ENCODE results near the gene ARRB1.
A peak's percentile ranks its signal among the peaks of the same experiment; 100 is the strongest.
"Not testable (repeated sequence)": the region's sequence is repeated elsewhere in the genome, so short reads cannot be mapped to it uniquely, and the experiment has no call there.

Gene ARRB1

DNA sequence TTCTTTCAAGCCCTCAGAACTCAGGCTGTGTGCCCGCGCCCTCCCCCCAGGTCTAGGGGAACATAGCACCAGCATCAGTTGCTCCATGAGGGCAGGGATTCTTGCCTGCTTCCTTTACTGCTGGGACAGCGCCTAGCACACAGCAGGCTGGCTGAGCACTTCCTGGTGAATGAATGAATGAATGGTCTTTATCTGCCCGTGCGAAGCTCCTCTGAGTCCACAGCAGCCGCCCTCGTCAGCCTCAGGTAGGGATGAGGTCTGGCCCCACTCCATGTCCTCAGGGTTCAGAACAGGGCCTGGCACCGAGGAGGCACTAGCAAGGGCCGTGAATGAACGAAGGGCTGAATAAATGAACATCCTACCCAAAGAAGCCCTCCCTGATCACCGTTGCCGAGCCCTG, 27.3 kb downstream of the ARRB1 start:
- DNase-seq (ENCODE audit: low spot score), result no peak

DNA sequence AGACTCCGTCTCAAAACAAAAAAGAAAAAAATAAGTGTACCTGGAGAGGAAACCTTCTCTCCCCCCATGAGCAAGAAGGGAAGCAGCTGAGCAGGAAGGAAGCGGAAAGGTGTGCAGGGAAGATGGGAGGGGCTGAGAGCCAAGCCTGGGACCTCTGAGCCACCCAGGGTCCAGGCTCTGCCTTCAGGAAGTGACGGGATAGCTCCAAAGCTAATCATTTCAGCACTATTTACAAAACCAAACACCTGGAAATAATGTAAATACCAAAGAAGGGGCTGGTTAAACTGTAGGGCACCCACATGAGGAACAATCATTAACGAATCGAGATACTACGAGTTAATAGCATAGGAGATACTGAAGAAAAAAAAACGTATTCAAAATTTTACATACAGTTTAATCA, 27.9 kb downstream of the ARRB1 start:
- no peak for DNase-seq (ENCODE audit: low spot score)

GRCh38 chr11:75320643-75321042, 30.8 kb downstream of the ARRB1 start:
- DNase-seq (ENCODE audit: low spot score), result no peak

DNA sequence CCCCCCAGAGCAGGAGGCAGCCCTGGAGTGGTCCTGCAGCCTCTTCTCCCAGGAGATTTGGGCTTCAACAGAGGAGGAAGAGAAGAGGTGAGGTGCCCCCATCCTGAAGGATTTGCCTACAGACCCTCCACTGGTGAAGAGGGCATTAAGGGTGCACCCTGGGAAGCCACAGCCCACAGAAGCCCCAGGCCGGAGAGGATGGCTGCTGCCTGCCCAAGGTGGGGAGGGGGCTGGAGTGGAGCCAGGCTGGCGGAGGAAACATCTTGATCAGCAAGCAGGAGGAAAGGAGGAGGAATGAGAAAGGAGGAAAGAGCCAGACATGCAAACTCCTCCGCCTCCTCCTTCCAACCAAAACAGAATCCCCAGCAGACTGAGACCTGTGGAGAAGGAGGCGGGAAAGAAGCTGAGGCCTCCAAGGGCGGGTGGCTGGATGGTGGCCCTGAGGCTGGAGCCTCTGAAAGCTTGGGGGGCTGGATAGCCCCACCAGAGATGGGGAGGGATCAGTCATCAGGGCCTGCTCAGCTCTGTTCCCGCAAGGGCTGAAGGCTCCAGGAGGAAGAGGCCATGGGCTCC, 31.3 kb downstream of the ARRB1 start:
- no peak for DNase-seq (ENCODE audit: low spot score)

- no peak for DNase-seq (ENCODE audit: low spot score)
Observed at GRCh38 chr11:75319035-75319877, 32.2 kb downstream of the ARRB1 start.

GRCh38 chr11:75317446-75318122, 33.9 kb downstream of the ARRB1 start:
- no peak for DNase-seq (ENCODE audit: low spot score)

- DNase-seq (ENCODE audit: low spot score), result no peak
Observed at GRCh38 chr11:75315439-75315805, 36.0 kb downstream of the ARRB1 start.

GRCh38 chr11:75314771-75315438, 36.6 kb downstream of the ARRB1 start:
- DNase-seq (ENCODE audit: low spot score), result no peak

DNA sequence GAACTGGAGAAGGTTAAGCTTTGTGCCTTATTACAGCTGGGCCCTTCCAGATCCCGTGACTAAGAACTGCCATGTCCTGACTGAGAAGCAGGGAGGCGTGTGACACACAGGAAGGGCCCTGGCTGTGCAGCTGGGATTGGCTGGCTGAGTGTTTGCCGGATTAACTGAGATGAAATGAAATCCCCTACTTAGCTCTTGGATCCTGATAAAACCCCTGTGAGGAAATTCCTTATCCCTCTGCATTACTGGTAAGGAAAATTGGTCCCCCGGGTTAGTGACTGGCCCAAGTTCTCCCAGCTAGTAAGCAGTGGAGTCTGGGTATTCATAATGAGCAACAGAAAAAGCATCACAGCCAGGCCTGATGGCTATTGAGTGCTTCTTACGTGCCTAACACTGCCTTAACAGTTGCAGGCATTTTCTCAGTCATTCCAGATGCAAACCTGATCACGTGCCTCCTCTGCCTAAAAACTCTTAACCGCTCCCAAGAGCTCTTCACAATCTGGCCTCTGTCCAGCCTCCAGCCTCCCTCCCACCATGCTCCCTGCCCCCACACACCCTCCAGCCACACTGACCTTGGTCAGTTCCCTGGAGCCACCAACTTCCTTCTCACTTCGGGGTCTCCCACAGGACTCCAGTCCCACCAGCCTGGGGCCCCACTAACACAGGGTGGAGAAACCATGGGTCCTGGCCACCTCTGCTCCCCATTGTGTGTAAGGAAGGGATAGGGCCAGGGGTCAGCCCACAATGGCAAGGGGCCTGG, 37.8 kb downstream of the ARRB1 start:
- peak; percentile 70 for DNase-seq (ENCODE audit: low spot score)

DNA sequence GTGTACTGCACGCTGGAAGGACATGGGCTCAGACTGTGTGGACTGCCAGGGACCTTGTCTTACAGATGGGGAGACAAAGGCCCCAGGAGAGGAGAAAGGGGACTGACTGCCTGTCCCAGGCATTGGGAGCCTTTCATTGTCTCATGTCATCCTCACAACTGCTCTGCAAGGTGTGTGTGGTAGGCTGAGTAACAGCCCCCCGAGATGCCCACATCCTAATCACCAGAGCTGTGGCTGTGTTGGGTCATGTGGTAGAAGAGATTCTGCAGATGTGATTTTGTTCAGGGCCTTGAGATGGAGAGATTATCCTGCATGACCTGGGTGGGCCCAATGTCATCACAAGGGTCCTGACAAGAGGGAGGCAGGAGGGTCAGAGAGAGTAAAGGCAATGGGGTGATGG, 39.1 kb downstream of the ARRB1 start:
- DNase-seq (ENCODE audit: low spot score), result no peak

DNA sequence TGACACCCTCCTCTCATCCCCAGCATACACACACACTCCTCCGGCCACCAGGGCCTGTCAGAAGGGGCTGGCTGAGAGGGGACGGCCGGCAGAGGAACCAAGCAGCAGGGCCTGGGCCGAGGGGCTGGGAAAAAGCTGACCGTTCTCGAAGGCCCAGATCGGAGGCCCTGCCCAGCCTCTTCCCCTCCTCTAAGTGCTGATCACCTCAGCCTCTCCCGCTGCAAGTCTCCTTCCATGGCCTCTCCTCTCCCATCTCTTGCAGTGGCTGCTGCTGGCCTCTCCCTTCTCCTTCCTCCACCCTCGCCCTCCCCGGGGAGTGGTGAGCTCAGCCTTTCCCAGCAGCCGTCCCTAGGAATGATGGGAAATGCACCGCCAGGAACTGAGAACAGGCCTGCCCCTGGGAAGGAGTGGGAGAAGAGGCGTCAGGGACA, 39.6 kb downstream of the ARRB1 start:
- peak; percentile 86 for DNase-seq (ENCODE audit: low spot score)

- no peak for DNase-seq (ENCODE audit: low spot score)
Observed at GRCh38 chr11:75308986-75309385, 42.5 kb downstream of the ARRB1 start.

DNA sequence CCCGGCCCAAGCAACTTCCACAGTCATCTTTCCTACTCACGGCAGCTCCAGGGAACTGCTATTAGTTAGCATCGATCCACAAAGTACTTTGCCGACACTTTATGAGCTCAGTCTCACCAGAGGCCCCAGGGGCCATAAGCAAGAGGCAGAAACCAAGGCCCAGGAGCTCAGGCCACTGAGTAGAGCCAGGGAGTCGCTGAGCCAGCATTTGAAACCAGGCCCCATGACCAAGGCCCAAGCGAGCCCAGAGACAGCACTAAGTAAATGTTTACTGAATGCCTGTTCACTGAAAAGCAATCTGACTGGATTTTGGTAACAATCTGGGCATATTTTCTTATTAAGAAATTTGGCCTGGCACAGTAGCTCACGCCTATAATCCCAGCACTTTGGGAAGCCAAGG, 43.3 kb downstream of the ARRB1 start:
- DNase-seq (ENCODE audit: low spot score), result no peak

DNA sequence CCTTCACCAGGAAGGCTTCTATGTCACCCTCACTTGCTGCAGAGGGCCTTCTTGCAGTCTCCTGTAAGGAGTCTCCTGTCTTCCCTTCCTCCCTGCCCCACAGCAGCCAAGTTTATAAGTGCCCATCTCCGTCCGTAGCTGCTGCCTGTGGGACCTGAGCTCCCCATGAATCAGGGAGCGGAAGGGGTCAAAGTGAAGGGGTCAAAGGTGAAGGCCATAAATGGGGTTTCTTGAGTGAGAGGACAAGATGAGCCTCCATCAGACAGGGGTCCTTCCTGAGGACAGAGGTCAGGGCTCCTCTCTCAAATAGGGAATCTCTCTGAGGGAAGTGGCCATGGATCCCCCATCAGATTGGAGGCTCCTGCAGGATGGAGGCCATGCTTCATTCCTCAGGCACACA, 44.4 kb downstream of the ARRB1 start:
- no peak for DNase-seq (ENCODE audit: low spot score)

DNA sequence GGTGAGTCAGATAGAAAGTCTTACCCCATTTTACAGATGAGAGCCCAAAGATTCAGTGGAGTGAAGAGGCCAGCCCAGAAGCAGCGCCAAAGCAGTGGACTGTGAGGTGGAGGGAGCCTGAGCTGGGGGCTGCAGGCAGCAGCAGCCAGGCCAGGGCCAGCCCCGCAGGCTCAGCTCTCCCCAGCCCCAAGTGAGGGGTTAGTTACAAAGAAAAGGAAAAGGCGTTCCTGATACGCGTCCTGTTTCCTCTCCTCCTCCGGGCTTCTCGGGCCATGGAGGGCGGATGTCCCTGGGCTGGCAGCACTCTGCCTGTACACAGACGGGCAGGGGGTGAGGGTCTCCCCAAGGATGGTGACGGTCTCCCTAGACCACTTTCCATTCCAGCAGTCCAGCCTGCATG, 44.9 kb downstream of the ARRB1 start:
- no peak for DNase-seq (ENCODE audit: low spot score)

DNA sequence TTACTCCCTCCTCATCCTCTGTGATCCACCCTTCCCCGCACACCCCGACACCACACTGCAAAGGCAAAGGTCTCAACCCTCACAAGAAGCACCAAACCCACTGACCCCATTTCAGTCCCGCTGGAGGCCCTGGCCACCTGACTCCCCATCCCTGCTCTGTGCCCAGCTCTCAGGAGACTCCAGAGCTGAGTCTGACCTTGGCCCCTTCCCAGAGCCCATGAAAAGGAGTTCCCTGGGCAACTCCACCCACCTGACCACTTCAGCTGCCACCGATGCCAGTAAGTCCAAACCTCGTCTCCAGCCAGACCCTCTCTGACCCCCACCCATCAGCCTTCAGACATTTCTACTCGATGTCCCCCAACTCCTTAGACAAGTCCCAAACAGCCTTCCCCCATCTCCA, 45.5 kb downstream of the ARRB1 start:
- no peak for DNase-seq (ENCODE audit: low spot score)

DNA sequence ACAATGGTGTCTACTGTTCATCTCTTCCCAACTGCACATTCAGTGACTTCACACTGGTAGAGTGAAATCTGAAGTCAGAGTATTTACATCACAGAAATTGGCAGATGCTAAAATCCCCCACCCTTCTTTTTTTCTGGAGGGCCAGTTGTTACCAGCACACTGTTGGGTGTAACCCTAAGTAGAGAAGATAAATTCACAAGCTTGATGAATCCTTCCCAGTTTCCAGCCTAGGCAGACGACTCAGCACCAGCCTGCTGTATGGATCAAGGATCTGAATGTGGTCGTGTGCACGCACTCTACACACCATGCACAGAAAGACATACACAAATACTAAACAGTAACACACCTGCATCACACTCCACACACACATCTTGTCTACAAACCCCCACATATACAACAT, 46.0 kb downstream of the ARRB1 start:
- no peak for DNase-seq (ENCODE audit: low spot score)

DNA sequence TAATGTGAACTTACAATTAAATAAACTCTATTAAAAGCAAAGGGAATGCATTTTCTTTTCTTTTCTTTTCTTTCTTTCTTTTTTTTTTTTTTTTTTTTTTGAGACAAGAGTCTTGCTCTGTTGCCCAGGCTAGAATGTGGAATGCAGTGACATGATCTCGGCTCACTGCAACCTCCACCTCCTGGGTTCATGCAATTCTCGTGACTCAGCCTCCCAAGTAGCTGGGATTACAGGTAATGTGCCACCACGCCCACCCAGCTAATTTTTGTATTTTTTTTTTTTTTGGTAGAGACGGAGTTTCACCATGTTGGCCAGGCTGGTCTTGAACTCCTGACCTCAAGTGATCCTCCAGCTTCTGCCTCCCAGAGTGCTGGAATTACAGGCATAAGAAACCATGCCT, 46.5 kb downstream of the ARRB1 start:
- not testable (repeated sequence) for DNase-seq (ENCODE audit: low spot score)

DNA sequence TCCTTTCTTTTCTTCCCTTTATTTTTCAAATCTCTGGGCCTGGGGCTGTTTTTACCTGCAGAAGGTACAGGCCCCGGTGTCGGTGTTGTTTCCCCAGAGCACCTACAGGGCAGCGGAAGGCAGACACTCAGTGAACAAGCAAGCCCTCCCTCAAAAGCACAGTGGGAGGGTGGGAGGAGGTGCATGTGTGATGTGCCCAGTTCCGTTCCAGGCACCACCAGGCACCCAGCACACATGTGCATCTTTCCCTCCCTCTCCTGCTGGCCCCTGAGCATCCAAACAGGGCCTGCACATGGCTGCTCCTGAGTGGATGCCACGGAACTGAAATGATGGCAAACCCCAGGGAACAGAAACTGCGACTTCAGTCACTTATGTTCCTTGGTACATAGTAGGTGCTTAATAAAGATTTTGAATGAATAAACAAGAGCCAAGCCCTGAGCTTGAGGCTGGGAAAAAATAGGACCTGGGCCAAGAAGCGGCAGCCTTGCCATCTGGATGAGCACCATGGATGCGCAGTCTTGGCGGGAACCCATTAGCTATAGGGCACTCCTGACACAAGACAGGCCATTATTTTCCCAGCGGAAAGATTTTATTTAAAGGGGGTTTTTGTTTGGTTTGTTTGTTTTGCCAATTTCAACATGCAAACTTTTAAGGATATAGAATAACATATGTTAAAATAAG, 47.8 kb downstream of the ARRB1 start:
- DNase-seq (ENCODE audit: low spot score), result peak; percentile 92

- no peak for DNase-seq (ENCODE audit: low spot score)
Observed at GRCh38 chr11:75302371-75302770, 49.1 kb downstream of the ARRB1 start.

DNA sequence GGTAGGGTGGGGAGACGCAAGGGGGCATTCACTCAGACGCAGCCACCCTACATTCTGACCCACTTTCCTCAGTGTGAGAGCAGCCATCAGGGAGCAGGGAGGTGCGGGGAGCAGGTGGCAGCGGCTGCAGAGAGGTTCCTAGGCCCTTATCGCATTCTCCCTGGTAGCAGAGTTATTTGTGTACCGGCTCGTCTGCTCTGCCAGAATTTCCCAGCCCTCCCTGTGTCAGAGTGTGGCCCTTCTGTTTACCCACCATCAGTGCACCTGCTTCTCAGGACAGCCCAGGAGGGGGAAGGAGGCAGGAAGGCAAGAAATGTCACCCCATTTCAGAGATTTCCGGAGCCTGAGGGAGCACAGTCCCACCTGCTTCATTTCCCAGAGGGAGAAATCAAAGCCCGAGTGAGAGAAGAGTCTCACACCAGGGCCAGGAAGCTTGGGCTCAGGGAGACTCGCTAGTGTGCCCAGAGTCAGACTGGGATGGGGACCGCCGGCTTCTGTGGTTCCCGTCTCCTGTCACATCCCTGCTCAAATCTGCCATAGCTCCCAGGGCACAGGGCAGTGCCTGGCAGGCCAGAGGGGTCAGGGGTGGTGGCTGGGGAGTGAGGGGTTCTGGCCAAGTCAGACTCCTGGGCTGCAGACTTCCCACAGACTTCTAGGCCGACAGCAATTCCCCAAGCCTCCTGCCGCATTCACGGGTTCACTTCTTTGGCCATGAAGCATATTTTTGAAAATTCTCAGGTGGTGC, 49.7 kb downstream of the ARRB1 start:
- no peak for DNase-seq (ENCODE audit: low spot score)

Data from Ammon's horn (tissue), 1 donor.